ENCODE data around the gene UCN3. TPM values are rescaled to one million over a fixed set of nuclear protein-coding genes. Genes with fewer than 3 reads are reported as not detected.

UCN3 gene
- total and polyA plus RNA-seq, 10 of the 15 experiments (the other 5 are each of a cell fraction or from before 2014, with no cell fraction given): not detected

GRCh38 chr10:5416981-5417380, 52.2 kb downstream of the UCN3 start:
- Histone ChIP-seq H3K79me2 (ENCODE audit: control insufficient read depth, insufficient read depth, low read length) (peaks cover 23% of the 10 kb centered on the region), H3K27me3 (replicated peaks in 1 of 2; ENCODE audit: control insufficient read depth in 2 of 2, insufficient read depth in 2 of 2, low read length in 1 of 2) (no peaks in the 10 kb centered on the region), H4K20me1 (ENCODE audit: control insufficient read depth, insufficient read depth) (no peaks in the 10 kb centered on the region), H3K9ac (ENCODE audit: control insufficient read depth, insufficient read depth, low read length) (no peak overlapping the region), H3K4me3 (no peak overlapping the region), H3K4me2 (ENCODE audit: control insufficient read depth, insufficient read depth) (no peak overlapping the region), H3K36me3 (ENCODE audit: control insufficient read depth in 2 of 2, insufficient read depth in 2 of 2, low read length in 1 of 2) (no peaks in the 10 kb centered on the region), H3K27ac (ENCODE audit: control insufficient read depth, insufficient read depth) (no peak overlapping the region), H3K9me3 (replicated peaks; ENCODE audit: control insufficient read depth, insufficient read depth, low read length) (no peaks in the 10 kb centered on the region; the same call in 1 of the 3 replicates), H3K4me1 (ENCODE audit: control insufficient read depth, insufficient read depth, low read length) (no peaks in the 10 kb centered on the region), H2AFZ (ENCODE audit: control insufficient read depth, low read depth, low read length) (no peak overlapping the region)
- DNase-seq (ENCODE audit: low read depth, low spot score) (no peak), FAIRE-seq (no peak), ATAC-seq (no peak)
- POLR2A ChIA-PET: interaction anchor here (0.6 kb wide), 1 partner anchor 12 kb away, joined by 3 read pairs; no protein-coding TSS in a partner anchor
- in situ Hi-C loops (cut with MboI): no loop called here
- RAD21 ChIA-PET (ENCODE audit: unreplicated experiment): no interaction called here
- BruUV-seq (replicated peaks): no TSS peak
- CTCF ChIA-PET: interaction anchor here (1.0 to 4.1 kb wide), 2 partner anchors 17 to 45 kb away, joined by 3 to 26 read pairs; no protein-coding TSS in a partner anchor
- SMC1A ChIA-PET (ENCODE audit: uncharacterized antibody, unreplicated experiment): interaction anchor here (0.9 to 1.4 kb wide), 3 partner anchors 17 to 566 kb away, joined by 3 read pairs; no protein-coding TSS in a partner anchor
- WGBS (ENCODE audit: insufficient coverage, insufficient replicate concordance, low lambda C conversion rate, missing lambda C conversion rate): 97% methylated on average over 11 of the region's 11 CpGs
- intact Hi-C loops (cut with micrococcal nuclease; ENCODE audit: unreplicated experiment): no loop called here
- TF ChIP-seq SREBF2 (IDR thresholded peaks at IDR 0.05; ENCODE audit: low read length): no peak
- TF ChIP-seq STAT1 (conservative IDR thresholded peaks at IDR 0.05): no peak
- no peak for TF ChIP-seq IKZF1 (conservative IDR thresholded peaks at IDR 0.05)
- TF ChIP-seq POLR2A (IDR thresholded peaks at IDR 0.05; ENCODE audit: low read depth, low read length): no peak
- TF ChIP-seq YY1 (IDR thresholded peaks at IDR 0.05; ENCODE audit: low read depth, low read length): no peak
- no peak for TF ChIP-seq BCLAF1 (IDR thresholded peaks at IDR 0.05)
- no peak for TF ChIP-seq RUNX3 (IDR thresholded peaks at IDR 0.05; ENCODE audit: low read length)
- no peak for TF ChIP-seq KAT2A (conservative IDR thresholded peaks at IDR 0.05; ENCODE audit: control insufficient read depth, low read depth, low read length)
- no peak for TF ChIP-seq JUNB (IDR thresholded peaks at IDR 0.05)
- TF ChIP-seq CBFB (IDR thresholded peaks at IDR 0.05; ENCODE audit: low read depth): no peak
- TF ChIP-seq TAF1 (IDR thresholded peaks at IDR 0.05; ENCODE audit: borderline replicate concordance, low read depth, low read length): no peak
- TF ChIP-seq BRCA1 (IDR thresholded peaks at IDR 0.05; ENCODE audit: low read depth, low read length): no peak
- no peak for TF ChIP-seq CREM (IDR thresholded peaks at IDR 0.05; ENCODE audit: low read depth)
- TF ChIP-seq TBL1XR1 (IDR thresholded peaks at IDR 0.05; ENCODE audit: low read depth, low read length): no peak
- no peak for TF ChIP-seq E2F8 (IDR thresholded peaks at IDR 0.05; ENCODE audit: low read depth, partially characterized antibody)
- TF ChIP-seq CEBPB (IDR thresholded peaks at IDR 0.05; ENCODE audit: borderline replicate concordance in 1 of 2, low read depth in 2 of 2, low read length in 2 of 2): no peak
- TF ChIP-seq NR2C2 (IDR thresholded peaks at IDR 0.05; ENCODE audit: borderline replicate concordance, control insufficient read depth, insufficient read length, low read depth): no peak

All from GM12878 (cell line).